H1 (cell line): ENCODE measurements around the gene LHCGR. TPM values are rescaled to one million over a fixed set of nuclear protein-coding genes. Genes with fewer than 3 reads are reported as not detected.
A peak's percentile ranks its signal among the peaks of the same experiment; 100 is the strongest.

Source experiments
- CTCF ChIA-PET: fragments of 300-600 bp; sonication (Branson Sonifier 250); formaldehyde crosslinking; loops from one replicate; lab custom pipeline; 2021; ENCODE audit not compliant: partially characterized antibody; lab: Charles Lee
- POLR2A ChIA-PET: fragments of 300-600 bp; sonication (Branson Sonifier 250); formaldehyde crosslinking; loops from one replicate; lab custom pipeline; 2021; ENCODE audit warnings: inconsistent platforms; ENCODE audit not compliant: partially characterized antibody; lab: Charles Lee
- DNase-seq, 2 experiments: peaks; one replicate each; pipeline versions ENCODE4 v3.0.0 to v3.0.0-alpha.2; 2010 to 2022; ENCODE audit warnings: low spot score in 2 of 2, low read depth in 1 of 2, mixed read lengths in 1 of 2
- FAIRE-seq: peaks from 2 replicates; lab custom pipeline; 2011; peaks lifted over from hg19 to GRCh38; lab: Jason Lieb, UNC
- H2AFZ ChIP-seq: 2 replicates; pipeline ENCODE4 v1.8.1; 2012; ENCODE audit warnings: low read length, inconsistent platforms
- H2AK5ac ChIP-seq: 2 replicates; pipeline ENCODE4 v1.6.1; 2013; ENCODE audit warnings: low read depth, low read length
- H2BK120ac ChIP-seq: replicated peaks from 2 replicates; pipeline ENCODE3; 2013; ENCODE audit warnings: low read depth, low read length, inconsistent platforms
- H2BK12ac ChIP-seq: 2 replicates; pipeline ENCODE4 v1.6.1; 2013; ENCODE audit warnings: low read depth, low read length
- H2BK15ac ChIP-seq: 2 replicates; pipeline ENCODE4 v1.6.1; 2013; ENCODE audit warnings: low read length
- H2BK20ac ChIP-seq: 2 replicates; pipeline ENCODE4 v1.6.1; 2013; ENCODE audit warnings: low read length
- H2BK5ac ChIP-seq: 2 replicates; pipeline ENCODE4 v1.6.1; 2013; ENCODE audit warnings: low read depth, low read length
- H3K14ac ChIP-seq: 2 replicates; pipeline ENCODE4 v1.6.1; 2013; ENCODE audit warnings: inconsistent platforms; ENCODE audit not compliant: insufficient read length
- H3K18ac ChIP-seq: 2 replicates; pipeline ENCODE4 v1.6.1; 2013; ENCODE audit warnings: low read length; ENCODE audit errors: extremely low read depth
- H3K23ac ChIP-seq: 2 replicates; pipeline ENCODE4 v1.6.1; 2013; ENCODE audit warnings: inconsistent platforms; ENCODE audit not compliant: insufficient read length
- H3K23me2 ChIP-seq: 2 replicates; pipeline ENCODE4 v1.6.1; 2013; ENCODE audit warnings: low read depth, low read length
- H3K27ac ChIP-seq: 2 replicates; pipeline ENCODE4 v1.6.1; 2011; ENCODE audit warnings: low read depth, low read length, inconsistent platforms
- H3K27me3 ChIP-seq, 4 experiments: replicated peaks in 1 of 4; 1 replicate in 1 of 4; 2 replicates in 3 of 4; pipeline versions ENCODE4 v1.6.1 to v1.8.1; 2011 to 2013; ENCODE audit warnings: low read length in 3 of 4, mild to moderate bottlenecking in 3 of 4, inconsistent platforms in 2 of 4, mixed read lengths in 2 of 4, moderate library complexity in 1 of 4; ENCODE audit not compliant: control insufficient read depth in 3 of 4, insufficient read depth in 3 of 4; ENCODE audit errors: extremely low read depth in 1 of 4
- H3K36me3 ChIP-seq, 4 experiments: 2 replicates each; pipeline versions ENCODE4 v1.6.1 to v1.8.1; 2011 to 2013; ENCODE audit warnings: mild to moderate bottlenecking in 4 of 4, low read length in 3 of 4, moderate library complexity in 2 of 4, control low read depth in 1 of 4, inconsistent platforms in 1 of 4; ENCODE audit not compliant: insufficient read depth in 4 of 4, control insufficient read depth in 2 of 4
- H3K4ac ChIP-seq: replicated peaks from 2 replicates; pipeline ENCODE3; 2013; ENCODE audit warnings: low read length, low read depth, mixed read lengths, inconsistent platforms; ENCODE audit not compliant: insufficient read length
- H3K4me1 ChIP-seq, 4 experiments: replicated peaks in 1 of 4; 1 replicate in 1 of 4; 2 replicates in 3 of 4; pipeline versions ENCODE4 v1.6.1 to v1.8.1; 2011 to 2013; ENCODE audit warnings: low read length in 3 of 4, inconsistent platforms in 2 of 4, mixed read lengths in 1 of 4; ENCODE audit not compliant: insufficient read depth in 4 of 4, control insufficient read depth in 3 of 4
- H3K4me2 ChIP-seq, 2 experiments: 2 replicates each; pipeline versions ENCODE4 v1.6.1 to v1.8.1; 2011 to 2013; ENCODE audit warnings: low read depth in 2 of 2, low read length in 2 of 2, control low read depth in 1 of 2, inconsistent platforms in 1 of 2, mild to moderate bottlenecking in 1 of 2; ENCODE audit not compliant: insufficient read depth in 1 of 2
- H3K4me3 ChIP-seq, 4 experiments: fragments of 200-600, 300-600 bp in 1 of 4; sonication (generic), shearing (Covaris generic), sonication (Bioruptor Twin) in 1 of 4; 2 replicates each; pipeline versions ENCODE4 v1.5.1 to v1.8.1; 2011 to 2016; ENCODE audit warnings: low read length in 4 of 4, low read depth in 3 of 4, control low read depth in 2 of 4, inconsistent platforms in 2 of 4, mild to moderate bottlenecking in 2 of 4, mixed read lengths in 1 of 4, moderate library complexity in 1 of 4; ENCODE audit not compliant: insufficient read depth in 2 of 4; ENCODE audit errors: extremely low read depth in 1 of 4
- H3K56ac ChIP-seq: replicated peaks from 2 replicates; pipeline ENCODE3; 2013; ENCODE audit warnings: low read depth, mild to moderate bottlenecking, mixed read lengths, low read length, inconsistent platforms; ENCODE audit not compliant: insufficient read length
- H3K79me1 ChIP-seq: 2 replicates; pipeline ENCODE4 v1.6.1; 2013; ENCODE audit warnings: low read depth, low read length, control low read depth
- H3K79me2 ChIP-seq, 2 experiments: 2 replicates each; pipeline versions ENCODE4 v1.6.1 to v1.8.1; 2012 to 2013; ENCODE audit warnings: low read length in 2 of 2, mild to moderate bottlenecking in 2 of 2, inconsistent platforms in 1 of 2; ENCODE audit not compliant: insufficient read depth in 2 of 2, control insufficient read depth in 1 of 2
- H3K9ac ChIP-seq, 4 experiments: replicated peaks in 1 of 4; 1 replicate in 1 of 4; 2 replicates in 3 of 4; pipeline versions ENCODE4 v1.6.1 to v1.8.1; 2011 to 2013; ENCODE audit warnings: low read depth in 3 of 4, low read length in 3 of 4, control low read depth in 2 of 4, mild to moderate bottlenecking in 2 of 4, moderate library complexity in 2 of 4, inconsistent platforms in 1 of 4; ENCODE audit errors: extremely low read depth in 1 of 4
- H3K9me3 ChIP-seq, 2 experiments: 2 replicates each; pipeline versions ENCODE4 v1.6.1 to v1.8.1; 2012 to 2013; ENCODE audit warnings: mild to moderate bottlenecking in 2 of 2, moderate library complexity in 2 of 2, control low read depth in 1 of 2, inconsistent platforms in 1 of 2, low read depth in 1 of 2, low read length in 1 of 2, mixed read lengths in 1 of 2; ENCODE audit not compliant: insufficient read depth in 2 of 2
- H4K20me1 ChIP-seq, 2 experiments: replicated peaks in 1 of 2; 2 replicates each; pipeline versions ENCODE3 to v1.8.1; 2011 to 2013; ENCODE audit warnings: inconsistent platforms in 2 of 2, low read length in 2 of 2, mild to moderate bottlenecking in 1 of 2; ENCODE audit not compliant: insufficient read depth in 2 of 2, control insufficient read depth in 1 of 2
- H4K5ac ChIP-seq: 2 replicates; pipeline ENCODE4 v1.6.1; 2013; ENCODE audit warnings: low read length, low read depth, mixed read lengths, inconsistent platforms; ENCODE audit not compliant: insufficient read length
- H4K8ac ChIP-seq: 2 replicates; pipeline ENCODE4 v1.8.0; 2013; ENCODE audit warnings: mild to moderate bottlenecking, moderate library complexity, low read length, inconsistent platforms; ENCODE audit not compliant: insufficient read depth; ENCODE audit errors: extremely low read depth
- H4K91ac ChIP-seq: replicated peaks from 2 replicates; pipeline ENCODE3; 2013; ENCODE audit warnings: low read length, mixed read lengths, inconsistent platforms; ENCODE audit not compliant: insufficient read length
- SP2 ChIP-seq: IDR thresholded peaks from 2 replicates; pipeline ENCODE4 v1.6.1; 2012; ENCODE audit warnings: mild to moderate bottlenecking, low read length, inconsistent platforms
- WGBS, 2 experiments: shearing (Covaris generic) in 1 of 2; methylation state at CpG; one replicate each; pipeline versions ENCODE4 v1.1.6 to v1.1.7; 2013 to 2015; ENCODE audit warnings: low lambda C conversion rate in 2 of 2, mixed read lengths in 2 of 2, inconsistent platforms in 1 of 2, low coverage in 1 of 2, missing lambda C conversion rate in 1 of 2; ENCODE audit not compliant: insufficient replicate concordance in 2 of 2, insufficient coverage in 1 of 2, insufficient read length in 1 of 2; ENCODE audit errors: extremely low coverage in 1 of 2, missing lambda C conversion rate in 1 of 2; 5-methylcytosine and 5-hydroxymethylcytosine counted together
- polyA plus RNA-seq, 7 experiments: library from polyadenylated mRNA; depleted of rRNA in 3 of 7; stranded (reverse) in 5 of 7; unstranded in 2 of 7; fragments of >200 nt in 5 of 7; fragments of 200-250 nt in 2 of 7; gene quantifications; 1 replicate in 5 of 7; 2 replicates in 1 of 7; 4 replicates in 1 of 7; pipeline versions ENCODE4 v1.2.1 to v1.2.3, GENCODE V29; 2011 to 2013; ENCODE audit warnings: missing spikeins in 2 of 7, mixed read lengths in 2 of 7
- total RNA-seq: library from RNA; stranded (reverse); fragmentation: NEBNext Ultra II Directional; extraction: Animal tissue kit (Norgen Biotek cat#: 25700); gene quantifications from 2 replicates; pipeline ENCODE4 v1.2.1, GENCODE V29; 2021
- TF ChIP-seq, protein P1 (sequence below): IDR thresholded peaks from 2 replicates; pipeline ENCODE4 v1.6.1; 2012; ENCODE audit warnings: inconsistent platforms

LHCGR gene
- total and polyA plus RNA-seq, 2 of the 8 experiments (the other 6 are each of a cell fraction or from before 2014, with no cell fraction given), result 0.30 to 0.73 TPM

DNA sequence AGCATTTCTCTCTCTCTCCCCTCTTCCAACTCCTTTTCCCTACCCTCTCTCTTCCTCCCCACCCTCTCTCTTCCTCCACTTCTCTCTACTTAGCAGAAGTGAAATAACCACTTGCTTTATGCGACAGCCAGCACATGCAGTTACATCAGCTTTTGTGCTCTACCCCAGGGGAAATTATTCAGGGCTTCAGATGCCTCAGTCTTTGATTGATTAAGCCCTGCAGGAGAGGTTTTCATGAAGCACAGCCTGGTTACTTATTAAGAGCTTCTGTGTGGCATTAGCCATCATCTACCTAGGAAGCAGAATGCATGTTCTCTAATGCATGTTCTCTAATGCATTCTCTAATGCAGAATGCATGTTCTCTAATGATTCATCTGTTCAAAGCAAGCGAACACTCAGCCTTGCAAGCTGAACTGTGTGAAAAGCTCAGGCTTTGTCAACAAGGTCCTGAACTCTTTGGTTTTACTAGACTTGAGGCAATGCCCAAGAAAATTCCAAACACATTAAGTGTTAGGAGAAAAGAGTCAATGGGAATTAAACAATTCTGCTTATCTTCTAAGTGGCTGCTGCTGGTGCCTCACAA lies 56.1 kb downstream of the LHCGR start:
- peaks cover 2 to 6% (median 5%) of the 10 kb centered on the region in 4 experiments; a peak in 4 of 7 replicates for H3K4me1 ChIP-seq
- H2BK20ac ChIP-seq, result no peak overlapping the region
- H4K91ac ChIP-seq, result no peak overlapping the region
- no peak overlapping the region for H3K27ac ChIP-seq
- H4K5ac ChIP-seq, result no peak overlapping the region
- no peak overlapping the region for H3K9ac ChIP-seq
- 78% methylated on average over 2 of the region's 2 CpGs; no CpG with 5 or more reads in 1 of the 2 experiments for WGBS, 2 experiments
- no peak overlapping the region for H3K14ac ChIP-seq
- CTCF ChIA-PET, result interaction anchor here (1.5 to 2.1 kb wide), 2 partner anchors 19 to 26 kb away, joined by 4 to 5 read pairs; no protein-coding TSS in a partner anchor
- no peak overlapping the region for H4K8ac ChIP-seq
- POLR2A ChIA-PET, result no interaction called here
- H3K36me3 ChIP-seq, result no peaks in the 10 kb centered on the region
- no peak for FAIRE-seq
- H4K20me1 ChIP-seq, result no peaks in the 10 kb centered on the region
- no peak overlapping the region; the same call in 1 of the 2 replicates for H3K18ac ChIP-seq
- no peak for TF ChIP-seq SP2
- TF ChIP-seq, protein P1, sequence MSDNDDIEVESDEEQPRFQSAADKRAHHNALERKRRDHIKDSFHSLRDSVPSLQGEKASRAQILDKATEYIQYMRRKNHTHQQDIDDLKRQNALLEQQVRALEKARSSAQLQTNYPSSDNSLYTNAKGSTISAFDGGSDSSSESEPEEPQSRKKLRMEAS, result 0 out of 2 replicates have a peak, but pooled peaks have one; percentile 18
- TF ChIP-seq, all 59 proteins: peak for 1
- Histone ChIP-seq H2AFZ (0 out of 2 replicates have a peak overlapping the region, but pooled peaks have one; percentile 12), H3K79me1 (no peaks in the 10 kb centered on the region), H2BK12ac (no peak overlapping the region), H3K27me3 (no peaks in the 10 kb centered on the region), H3K23me2 (no peaks in the 10 kb centered on the region; the same call in 1 of the 2 replicates), H2AK5ac (no peak overlapping the region), H2BK120ac (no peak overlapping the region), H3K56ac (no peak overlapping the region), H3K9me3 (no peaks in the 10 kb centered on the region), H2BK5ac (no peak overlapping the region), H3K4ac (no peak overlapping the region), H2BK15ac (no peak overlapping the region), H3K23ac (no peak overlapping the region), H3K4me3 (no peak overlapping the region), H3K79me2 (no peaks in the 10 kb centered on the region), H3K4me2 (no peak overlapping the region)
- DNase-seq, result no peak
